MV-4-11 (cell line): ENCODE measurements around the gene FADS1.

Experiments
- DNase-seq: peaks from one replicate; lab custom pipeline; 2025; lab: John Stamatoyannopoulos, UW

The FADS1 gene

GRCh38 chr11:61795459-61795858 is 21.3 kb downstream of the FADS1 start:
- no peak for DNase-seq

DNA sequence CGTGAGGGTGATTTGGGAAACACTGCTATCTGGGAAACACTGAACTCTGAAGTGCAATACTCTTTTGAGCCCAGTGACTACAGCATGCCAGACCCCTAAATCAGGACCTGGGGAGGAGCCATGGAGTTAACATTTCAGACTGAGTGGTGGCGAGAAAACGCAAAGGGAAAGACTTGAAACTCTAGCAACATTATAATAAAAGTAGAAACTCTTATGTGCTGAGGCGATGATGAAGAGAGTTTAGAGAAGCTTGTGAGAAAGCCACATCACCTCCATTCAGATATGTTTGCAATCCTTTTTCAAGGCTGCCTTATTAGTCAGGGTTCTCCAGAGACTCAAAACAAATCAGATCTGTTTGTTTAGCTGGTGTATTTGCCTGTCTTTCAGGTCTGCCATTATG is 22.2 kb downstream of the FADS1 start:
- DNase-seq, result no peak

DNA sequence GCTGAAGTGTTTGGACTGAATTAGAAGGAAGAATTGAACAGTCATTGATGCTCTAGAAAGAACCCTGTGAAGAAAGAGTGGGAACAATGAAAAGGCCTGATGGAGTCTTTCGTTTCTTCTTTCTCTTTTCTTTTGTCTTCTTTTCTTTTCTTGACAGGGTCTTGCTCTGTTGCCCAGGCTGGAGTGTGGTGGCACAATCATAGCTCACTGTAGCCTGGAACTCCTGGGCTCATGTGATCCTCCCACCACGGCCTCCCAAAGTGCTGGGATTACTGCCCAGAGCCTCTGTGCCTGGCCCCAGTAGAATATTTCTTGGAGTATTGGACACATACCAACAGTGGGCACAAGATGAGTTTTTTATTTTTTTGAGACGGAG is 23.0 kb downstream of the FADS1 start:
- DNase-seq, result no peak

GRCh38 chr11:61793083-61793828 is 23.5 kb downstream of the FADS1 start:
- DNase-seq, result no peak

DNA sequence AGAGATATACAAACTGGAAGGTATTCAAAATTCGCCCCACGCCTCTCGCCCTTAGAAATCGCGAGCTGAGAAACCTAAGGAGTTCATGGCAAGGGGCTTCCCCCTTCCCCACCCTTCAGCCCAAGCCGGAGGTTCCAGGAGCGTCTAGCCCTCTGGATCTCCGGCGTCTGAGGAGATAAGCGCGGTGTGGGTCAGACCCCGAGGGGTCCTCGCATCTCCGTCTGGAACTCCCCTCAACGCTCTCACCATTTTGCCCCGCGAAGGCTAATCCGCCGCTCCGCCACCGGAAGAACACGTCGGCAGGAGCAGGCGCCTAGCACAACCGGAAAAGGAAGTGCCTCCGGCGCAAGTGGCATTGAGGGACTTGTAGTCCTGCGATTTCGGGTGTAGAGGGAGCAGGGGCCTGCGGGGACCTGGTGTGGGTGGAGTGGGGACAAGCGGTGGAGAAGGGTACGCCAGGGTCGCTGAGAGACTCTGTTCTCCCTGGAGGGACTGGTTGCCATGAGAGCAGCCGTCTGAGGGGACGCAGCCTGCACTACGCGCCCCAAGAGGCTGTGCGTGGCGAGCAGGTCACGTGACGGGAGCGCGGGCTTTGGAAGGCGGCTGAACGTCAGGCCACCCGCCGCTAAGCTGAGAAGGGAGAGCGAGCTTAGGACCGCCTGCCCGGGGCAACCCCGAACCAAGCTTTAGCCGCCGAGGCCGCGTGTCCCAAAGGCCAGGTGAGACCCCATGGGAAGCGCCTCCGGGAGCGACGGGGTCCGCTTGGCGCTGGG is 24.3 kb downstream of the FADS1 start, which contains the start of the genes FEN1 and TMEM258:
Gene FEN1, plus strand, starts transcription at position 602 of the 773 bp plus-strand sequence. CDS start 2,451 bp downstream, outside the sequence.
Gene TMEM258, minus strand, starts transcription at position 290 of the 773 bp plus-strand sequence. Its CDS starts 41 bp downstream, at position 249.
- peak; percentile 90 for DNase-seq

- peak; percentile 56 for DNase-seq
Measured at GRCh38 chr11:61791737-61792309, 25.0 kb downstream of the FADS1 start.

DNA sequence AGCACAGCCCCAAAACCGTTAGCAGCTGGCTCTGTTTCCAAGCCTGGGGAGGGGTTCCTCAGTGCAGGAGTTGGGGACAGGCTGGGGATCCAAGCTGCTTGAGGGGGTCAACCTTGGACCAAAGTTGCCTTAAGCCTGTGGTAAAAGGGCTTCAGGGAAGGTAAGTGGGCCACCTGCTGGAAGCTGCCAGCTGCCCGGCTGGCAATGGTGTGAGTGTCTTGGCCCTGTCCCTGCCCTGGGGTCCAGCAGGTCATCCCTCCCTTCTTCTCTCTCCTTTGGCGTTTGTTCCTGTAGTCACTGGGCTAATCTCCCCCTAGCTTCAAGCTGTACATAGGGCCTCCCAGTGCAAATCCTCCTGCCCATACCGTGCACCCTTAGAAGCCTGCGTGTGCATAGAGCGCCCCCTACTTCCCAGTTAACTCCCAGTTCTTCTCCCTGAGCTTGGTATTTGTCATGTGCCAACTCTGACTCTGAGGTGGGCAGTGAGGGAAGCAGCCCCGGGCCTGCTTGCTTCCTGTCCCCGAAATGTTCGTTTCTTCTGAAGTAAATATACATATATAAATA is 28.8 kb downstream of the FADS1 start:
- peak; percentile 28 for DNase-seq

DNA sequence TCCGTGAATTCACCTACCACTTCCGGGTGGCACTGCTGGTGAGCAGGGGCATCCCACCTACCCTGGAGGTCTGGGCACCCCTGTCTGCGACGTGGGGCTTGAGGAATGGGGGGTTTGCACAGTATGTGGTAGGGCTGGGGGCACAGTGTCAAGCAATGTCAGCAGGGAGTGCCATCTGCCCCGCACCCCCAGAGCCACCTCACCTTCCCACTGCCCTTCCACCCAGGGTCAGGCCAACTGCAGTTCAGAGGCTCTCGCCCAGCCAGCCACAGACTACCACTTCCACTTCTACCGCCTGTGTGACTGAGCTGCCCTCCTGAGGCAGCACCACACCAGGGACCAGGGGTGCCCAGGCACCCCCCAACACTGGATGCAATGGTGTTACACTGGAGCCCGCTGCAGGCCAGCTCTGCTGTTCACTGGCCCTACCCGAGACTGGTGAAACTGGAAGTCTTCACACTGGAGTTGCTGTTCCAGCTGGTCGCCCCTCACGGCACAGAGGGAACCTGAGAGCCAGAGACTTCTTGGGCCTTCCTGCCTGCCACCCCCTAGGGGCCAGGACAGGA is 30.9 kb downstream of the FADS1 start:
- DNase-seq, result no peak

GRCh38 chr11:61784506-61784805 is 32.3 kb downstream of the FADS1 start:
- no peak for DNase-seq

DNA sequence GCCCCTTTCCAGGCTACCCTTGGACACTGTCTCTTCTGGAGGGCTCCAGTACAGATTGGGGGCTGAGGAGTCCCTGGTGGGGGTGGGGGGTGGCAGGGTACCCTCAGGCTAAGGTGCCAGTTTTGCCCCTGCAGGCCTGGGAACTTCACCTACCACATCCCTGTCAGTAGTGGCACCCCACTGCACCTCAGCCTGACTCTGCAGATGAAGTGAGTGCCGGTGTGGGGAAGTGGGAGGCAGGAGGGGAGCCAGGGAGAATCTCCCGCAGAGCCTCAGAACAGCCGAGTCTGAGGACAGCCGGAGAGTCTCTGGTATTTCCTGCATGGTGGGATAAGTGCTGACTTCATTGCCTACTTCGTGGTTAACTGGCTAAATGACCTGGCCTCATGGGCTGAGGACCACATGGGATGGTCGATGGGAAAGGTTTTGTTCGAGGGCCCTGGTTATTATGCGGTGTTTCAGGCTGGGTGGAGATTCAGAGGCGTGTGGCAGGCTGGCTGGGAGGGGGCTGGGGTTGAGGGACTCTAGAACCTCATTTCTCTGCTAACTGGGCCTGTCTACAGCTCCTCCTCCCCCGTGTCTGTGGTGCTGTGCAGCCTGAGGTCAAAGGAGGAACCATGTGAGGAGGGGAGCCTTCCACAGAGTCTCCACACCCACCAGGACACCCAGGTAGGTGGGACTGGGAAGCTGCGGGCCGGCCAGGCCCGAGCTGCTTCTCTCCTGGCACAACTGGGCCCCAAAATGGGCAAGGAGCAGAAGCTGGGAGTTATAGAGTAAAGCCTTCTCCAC is 32.9 kb downstream of the FADS1 start:
- DNase-seq, result no peak

GRCh38 chr11:61782841-61783240 is 34.0 kb downstream of the FADS1 start:
- no peak for DNase-seq

DNA sequence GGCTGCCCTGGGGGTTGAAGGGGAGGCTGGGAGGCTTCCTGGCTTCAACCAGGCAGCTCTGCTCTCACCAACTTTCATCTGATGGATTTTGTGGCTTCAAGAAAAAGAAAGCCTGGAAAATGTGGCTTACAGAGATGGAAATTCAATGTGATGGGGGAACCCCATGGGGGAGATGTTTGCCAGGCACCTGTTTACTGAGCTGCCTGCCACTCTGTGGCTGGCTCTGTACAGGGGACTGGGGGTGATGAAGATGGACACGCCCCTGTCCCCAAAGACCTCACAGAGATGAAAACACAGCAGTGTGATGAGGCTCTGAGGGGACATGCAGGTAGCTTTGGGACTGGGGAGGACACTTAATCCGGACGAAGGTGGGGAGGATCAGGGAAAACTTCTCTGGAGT is 34.5 kb downstream of the FADS1 start:
- no peak for DNase-seq

GRCh38 chr11:61781585-61781984 is 35.2 kb downstream of the FADS1 start:
- no peak for DNase-seq

GRCh38 chr11:61780581-61781162 is 36.1 kb downstream of the FADS1 start:
- no peak for DNase-seq

- DNase-seq, result no peak
Measured at GRCh38 chr11:61779666-61780525, 36.9 kb downstream of the FADS1 start.

DNA sequence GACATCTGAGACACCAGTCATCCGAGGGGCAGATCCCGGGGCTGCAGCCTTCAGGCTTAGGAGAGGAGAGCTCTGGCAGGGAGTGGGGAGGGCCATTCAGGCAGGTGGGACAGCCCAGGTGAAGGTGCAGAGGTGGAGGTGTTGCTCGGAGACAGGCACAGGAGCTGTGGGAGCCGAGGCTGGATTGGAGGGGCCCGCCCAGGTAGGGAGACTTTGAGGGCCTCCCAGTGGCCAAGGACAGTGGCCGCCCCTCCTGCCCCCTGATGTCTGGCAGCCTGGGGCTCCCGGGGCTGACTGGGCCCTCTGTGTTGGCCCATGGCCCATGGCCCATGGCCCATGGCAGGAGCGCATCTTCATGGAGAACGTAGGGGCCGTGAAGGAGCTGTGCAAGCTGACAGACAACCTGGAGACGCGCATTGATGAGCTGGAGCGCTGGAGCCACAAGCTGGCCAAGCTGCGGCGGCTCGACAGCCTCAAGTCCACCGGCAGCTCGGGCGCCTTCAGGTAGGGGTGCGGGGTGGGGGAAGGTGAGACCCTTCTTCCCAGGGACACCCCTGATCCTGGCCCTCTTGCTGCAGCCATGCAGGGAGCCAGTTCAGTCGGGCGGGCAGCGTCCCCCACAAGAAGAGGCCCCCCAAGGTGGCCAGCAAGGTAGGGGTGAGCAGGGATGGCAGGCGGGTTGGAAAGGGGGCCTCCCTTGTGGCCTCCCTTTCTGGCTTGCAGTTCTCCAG is 37.7 kb downstream of the FADS1 start:
- no peak for DNase-seq

GRCh38 chr11:61778357-61778886 is 38.4 kb downstream of the FADS1 start:
- no peak for DNase-seq

DNA sequence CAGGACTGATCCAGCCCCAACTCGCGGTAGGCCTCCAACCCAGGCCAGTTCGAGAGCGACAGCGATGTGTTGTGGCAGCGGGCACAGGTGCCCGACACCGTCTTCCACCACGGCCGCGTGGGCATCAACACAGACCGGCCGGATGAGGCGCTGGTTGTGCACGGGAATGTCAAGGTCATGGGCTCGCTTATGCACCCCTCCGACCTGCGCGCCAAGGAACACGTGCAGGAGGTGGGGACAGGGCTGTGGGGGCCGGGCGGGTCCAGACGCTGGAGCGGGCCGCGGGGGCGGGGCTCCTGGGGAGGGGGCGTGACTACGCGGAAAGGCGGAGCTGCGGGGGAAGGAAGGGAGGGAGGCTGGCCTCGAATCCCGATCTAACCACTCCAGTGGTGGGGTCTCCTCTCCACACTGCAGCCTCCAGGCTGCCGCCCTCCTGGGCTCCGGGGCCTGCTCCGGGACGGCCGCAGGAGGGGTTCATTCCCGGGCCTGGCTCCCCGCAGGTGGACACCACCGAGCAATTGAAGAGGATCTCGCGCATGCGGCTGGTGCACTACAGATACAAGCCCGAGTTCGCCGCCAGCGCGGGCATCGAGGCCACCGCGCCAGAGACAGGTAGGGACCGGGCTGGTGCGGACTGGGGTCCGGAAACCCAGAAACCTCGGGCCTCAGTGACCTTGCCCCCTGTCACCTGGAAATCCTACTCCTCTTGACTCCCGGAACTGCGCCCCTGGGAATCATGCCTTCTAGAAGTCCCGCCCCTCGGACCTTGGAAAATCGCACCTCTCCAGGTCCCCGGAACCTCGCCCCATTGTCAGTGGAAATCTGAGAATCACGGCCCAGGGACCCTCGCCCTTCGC is 39.3 kb downstream of the FADS1 start:
- no peak for DNase-seq
